Stimulated activated CD8-positive, alpha-beta memory T cell treated with anti-CD3 and anti-CD28 coated beads, Interleukin-4, amount 100 ng/mL, for 4 hours (primary cell): ENCODE measurements around the gene ATXN3L.

Experiments
- DNase-seq, 2 donors: peaks; one replicate each; pipeline ENCODE4 v3.0.0-alpha.2; 2020; ENCODE audit warnings: low read depth in 2 of 2, low spot score in 1 of 2

The ATXN3L gene

GRCh38 chrX:13319953-13320352 lies at the start of gene ATXN3L:
Gene ATXN3L, minus strand, starts transcription at chrX:13320053. Its CDS starts 119 bp downstream, at chrX:13319934.
- DNase-seq: no peak

- DNase-seq: no peak
These were observed 49.6 kb upstream of the ATXN3L start for GRCh38 chrX:13369256-13370030.

GRCh38 chrX:13367950-13368349 lies 48.1 kb upstream of the ATXN3L start:
- DNase-seq: no peak

- DNase-seq: no peak
These were observed 46.8 kb upstream of the ATXN3L start for GRCh38 chrX:13366698-13367097.

- no peak for DNase-seq
These were observed 45.3 kb upstream of the ATXN3L start for GRCh38 chrX:13365161-13365560.

GRCh38 chrX:13364230-13364857 lies 44.5 kb upstream of the ATXN3L start:
- no peak for DNase-seq

- DNase-seq: no peak
These were observed 40.3 kb upstream of the ATXN3L start for GRCh38 chrX:13360146-13360545.

GRCh38 chrX:13357925-13358324 lies 38.1 kb upstream of the ATXN3L start:
- no peak for DNase-seq

- DNase-seq: no peak
These were observed 26.8 kb upstream of the ATXN3L start for GRCh38 chrX:13346646-13347045.

- no peak for DNase-seq
These were observed 25.6 kb upstream of the ATXN3L start for GRCh38 chrX:13345438-13345837.

GRCh38 chrX:13345037-13345436 lies 25.2 kb upstream of the ATXN3L start:
- no peak for DNase-seq

GRCh38 chrX:13341491-13342101 lies 21.7 kb upstream of the ATXN3L start:
- no peak for DNase-seq

- no peak for DNase-seq
These were observed 20.4 kb upstream of the ATXN3L start for GRCh38 chrX:13340182-13340791.

GRCh38 chrX:13339607-13340006 lies 19.8 kb upstream of the ATXN3L start:
- no peak for DNase-seq

GRCh38 chrX:13338996-13339515 lies 19.2 kb upstream of the ATXN3L start:
- no peak for DNase-seq

GRCh38 chrX:13334491-13334890 lies 14.6 kb upstream of the ATXN3L start:
- DNase-seq: no peak

- no peak for DNase-seq
These were observed 10.6 kb upstream of the ATXN3L start for GRCh38 chrX:13330446-13330845.

- no peak for DNase-seq
These were observed 7.8 kb upstream of the ATXN3L start for GRCh38 chrX:13327666-13328065.

GRCh38 chrX:13323241-13323640 lies 3.4 kb upstream of the ATXN3L start:
- no peak for DNase-seq

GRCh38 chrX:13317366-13317765 lies 2.5 kb downstream of the ATXN3L start:
- DNase-seq: no peak

GRCh38 chrX:13311560-13311959 lies 8.3 kb downstream of the ATXN3L start:
- DNase-seq: no peak

- DNase-seq: no peak
These were observed 10.2 kb downstream of the ATXN3L start for GRCh38 chrX:13309631-13310030.
